GM12878 (cell line): ENCODE data around the gene RPL29. TPM values are rescaled to one million over a fixed set of nuclear protein-coding genes. Genes with fewer than 3 reads are reported as not detected.

Experiments used
- ATAC-seq: fragments of 200-7000 bp; cut with Tn5 transposase; 3 replicates; pipeline ENCODE4 v1.9.1; 2020; ENCODE audit warnings: mild to moderate bottlenecking, moderate library complexity
- BruUV-seq: library from RNA; stranded (reverse); fragments of 400-500 nt; replicated peaks from 2 replicates; lab custom pipeline; 2021; lab: Mats Ljungman, UMichigan
- CTCF ChIA-PET: fragments of 300-600 bp; sonication (Branson Sonifier 250); formaldehyde crosslinking; extraction: SDS; loops from one replicate; lab custom pipeline; 2021; ENCODE audit warnings: inconsistent platforms; lab: Yijun Ruan, JAX
- POLR2A ChIA-PET: fragments of 350-600 bp; formaldehyde crosslinking; extraction: SDS; loops from one replicate; lab custom pipeline; 2021; ENCODE audit warnings: inconsistent platforms; lab: Charles Lee
- RAD21 ChIA-PET: fragments of 300-600 bp; sonication (Branson Sonifier 250); formaldehyde crosslinking; loops from one replicate; lab custom pipeline; 2023; ENCODE audit warnings: antibody characterized with exemption; ENCODE audit not compliant: unreplicated experiment; lab: Charles Lee
- SMC1A ChIA-PET: fragments of 300-600 bp; sonication (Branson Sonifier 250); formaldehyde crosslinking; loops from one replicate; lab custom pipeline; 2023; ENCODE audit not compliant: unreplicated experiment, uncharacterized antibody; lab: Charles Lee
- DNase-seq: peaks from one replicate; pipeline ENCODE4 v3.0.0-alpha.2; 2011; ENCODE audit warnings: low read depth, low spot score
- FAIRE-seq: peaks from 3 replicates; lab custom pipeline; 2011; peaks lifted over from hg19 to GRCh38; lab: Jason Lieb, UNC
- H2AFZ ChIP-seq: 2 replicates; pipeline ENCODE4 v1.6.0; 2011; ENCODE audit warnings: low read depth, low read length, control low read depth; ENCODE audit not compliant: control insufficient read depth
- H3K27ac ChIP-seq: 2 replicates; pipeline ENCODE4 v1.5.1; 2011; ENCODE audit warnings: control low read depth; ENCODE audit not compliant: control insufficient read depth, insufficient read depth
- H3K27me3 ChIP-seq, 2 experiments: replicated peaks in 1 of 2; 2 replicates each; pipeline versions ENCODE4 v1.6.0 to v1.6.1; 2011; ENCODE audit warnings: low read length in 1 of 2; ENCODE audit not compliant: control insufficient read depth in 2 of 2, insufficient read depth in 2 of 2
- H3K36me3 ChIP-seq, 2 experiments: 2 replicates each; pipeline ENCODE4 v1.5.1; 2011; ENCODE audit warnings: low read length in 1 of 2; ENCODE audit not compliant: control insufficient read depth in 2 of 2, insufficient read depth in 2 of 2
- H3K4me1 ChIP-seq: 2 replicates; pipeline ENCODE4 v1.6.1; 2011; ENCODE audit warnings: mild to moderate bottlenecking, low read length, moderate library complexity, mixed read lengths; ENCODE audit not compliant: control insufficient read depth, insufficient read depth
- H3K4me2 ChIP-seq: 2 replicates; pipeline ENCODE4 v1.6.0; 2011; ENCODE audit warnings: control low read depth; ENCODE audit not compliant: control insufficient read depth, insufficient read depth
- H3K4me3 ChIP-seq: fragments of 200-600 bp; sonication (generic); 2 replicates; pipeline ENCODE4 v1.5.1; 2016
- H3K79me2 ChIP-seq: 2 replicates; pipeline ENCODE4 v1.6.0; 2011; ENCODE audit warnings: low read length; ENCODE audit not compliant: control insufficient read depth, insufficient read depth
- H3K9ac ChIP-seq: 2 replicates; pipeline ENCODE4 v1.8.0; 2011; ENCODE audit warnings: low read length, control low read depth, mixed read lengths; ENCODE audit not compliant: control insufficient read depth, insufficient read depth
- H3K9me3 ChIP-seq: replicated peaks from 3 replicates; pipeline ENCODE4 v1.5.1; 2011; ENCODE audit warnings: mild to moderate bottlenecking, low read length; ENCODE audit not compliant: control insufficient read depth, insufficient read depth
- H4K20me1 ChIP-seq: 2 replicates; pipeline ENCODE4 v1.6.0; 2011; ENCODE audit not compliant: control insufficient read depth, insufficient read depth
- BRCA1 ChIP-seq: IDR thresholded peaks from 2 replicates; pipeline ENCODE4 v1.6.1; 2011; ENCODE audit warnings: low read depth, low read length, improper control_type of control experiment
- CEBPB ChIP-seq, 2 experiments: fragments of 150-350 bp in 1 of 2; IDR thresholded peaks; 2 replicates each; pipeline ENCODE4 v1.6.1; 2012 to 2014; ENCODE audit warnings: low read depth in 2 of 2, low read length in 2 of 2, borderline replicate concordance in 1 of 2, inconsistent platforms in 1 of 2
- E4F1 ChIP-seq: fragments of 450-650 bp; IDR thresholded peaks from 2 replicates; pipeline ENCODE4 v1.6.1; 2018; ENCODE audit warnings: borderline replicate concordance, mild to moderate bottlenecking; ENCODE audit not compliant: partially characterized antibody
- EP300 ChIP-seq, 2 experiments: fragments of 150-350 bp in 1 of 2; IDR thresholded peaks; 2 replicates each; pipeline ENCODE4 v1.6.1; 2011 to 2012; ENCODE audit warnings: low read depth in 2 of 2, low read length in 2 of 2, borderline replicate concordance in 1 of 2, improper control_type of control experiment in 1 of 2, inconsistent platforms in 1 of 2; ENCODE audit not compliant: control insufficient read depth in 1 of 2
- HCFC1 ChIP-seq: fragments of 150-350 bp; IDR thresholded peaks from 2 replicates; pipeline ENCODE4 v1.6.1; 2014; ENCODE audit warnings: low read length
- HDGF ChIP-seq: fragments of 450-650 bp; IDR thresholded peaks from 2 replicates; pipeline ENCODE4 v1.6.1; 2016; ENCODE audit warnings: antibody characterized with exemption
- NFYA ChIP-seq: IDR thresholded peaks from 2 replicates; pipeline ENCODE4 v1.6.1; 2011; ENCODE audit warnings: low read depth, mild to moderate bottlenecking, low read length, improper control_type of control experiment, borderline replicate concordance
- POLR2A ChIP-seq: IDR thresholded peaks from 2 replicates; pipeline ENCODE4 v1.6.1; 2011; ENCODE audit warnings: low read depth, mild to moderate bottlenecking, low read length
- SKIL ChIP-seq: fragments of 450-650 bp; IDR thresholded peaks from 2 replicates; pipeline ENCODE4 v1.6.1; 2017; ENCODE audit warnings: mild to moderate bottlenecking, low read depth, inconsistent platforms; ENCODE audit not compliant: poor library complexity, severe bottlenecking
- STAT1 ChIP-seq: fragments of 450-650 bp; conservative IDR thresholded peaks from 2 replicates; pipeline ENCODE4 v1.6.1; 2014; ENCODE audit warnings: antibody characterized with exemption, mild to moderate bottlenecking
- YY1 ChIP-seq: IDR thresholded peaks from 2 replicates; pipeline ENCODE4 v1.6.1; 2011; ENCODE audit warnings: low read depth, mild to moderate bottlenecking, low read length
- ZZZ3 ChIP-seq: IDR thresholded peaks from 2 replicates; pipeline ENCODE4 v1.6.1; 2011; ENCODE audit warnings: low read depth; ENCODE audit not compliant: control insufficient read depth, insufficient read length
- WGBS: methylation state at CpG from one replicate; pipeline ENCODE4 v1.1.6; 2016; ENCODE audit warnings: low lambda C conversion rate; ENCODE audit not compliant: insufficient replicate concordance, insufficient coverage; ENCODE audit errors: missing lambda C conversion rate; 5-methylcytosine and 5-hydroxymethylcytosine counted together
- in situ Hi-C: fragments of 300-500 bp; cut with MboI; formaldehyde crosslinking; loops from 9 replicates; pipeline ENCODE4 v1.14.3; 2018; ENCODE audit warnings: mixed read lengths
- intact Hi-C: fragments of 100-400 bp; cut with micrococcal nuclease; formaldehyde crosslinking; loops from one replicate; pipeline ENCODE4 v1.14.2; 2022; ENCODE audit not compliant: unreplicated experiment
- polyA plus RNA-seq, 11 experiments: library from polyadenylated mRNA; depleted of rRNA in 4 of 11; unstranded in 6 of 11; stranded (reverse) in 5 of 11; fragments of >200 nt; fragmentation: Nextera tagmentation in 4 of 11; fragmentation: Illumina TruSeq in 1 of 11; extraction: Ambion mirVana in 4 of 11; extraction: Trizol in 1 of 11; gene quantifications; 1 replicate in 1 of 11; 2 replicates in 10 of 11; pipeline versions ENCODE4 v1.2.1 to v1.2.3, GENCODE V29; 2011 to 2016; ENCODE audit warnings: inconsistent platforms in 2 of 11, missing spikeins in 2 of 11, low read depth in 1 of 11
- total RNA-seq, 4 experiments: library from RNA; depleted of rRNA in 3 of 4; stranded (reverse); fragments of >200 nt in 3 of 4; fragmentation: Illumina TruSeq in 1 of 4; extraction: Trizol in 1 of 4; gene quantifications; 2 replicates each; pipeline versions ENCODE4 v1.2.1 to v1.2.3, GENCODE V29; 2013 to 2021

RPL29 gene
- total and polyA plus RNA-seq, 10 of the 15 experiments (the other 5 are each of a cell fraction or from before 2014, with no cell fraction given) = 1,053 to 2,477 (median 1,657) TPM

GRCh38 chr3:52030714-52031310 is 35.1 kb upstream of the RPL29 start:
- no peak for TF ChIP-seq CEBPB (IDR thresholded peaks at IDR 0.05; ENCODE audit: borderline replicate concordance in 1 of 2, low read depth in 2 of 2, low read length in 2 of 2)
- TF ChIP-seq HCFC1 = no peak
- no peak for TF ChIP-seq YY1
- no peak for TF ChIP-seq STAT1
- TF ChIP-seq POLR2A = no peak
- TF ChIP-seq HDGF = no peak
- TF ChIP-seq NFYA = no peak
- no peak for TF ChIP-seq BRCA1
- no peak for TF ChIP-seq ZZZ3
- no peak for TF ChIP-seq E4F1
- TF ChIP-seq SKIL = no peak
- no peak for TF ChIP-seq EP300 (IDR thresholded peaks at IDR 0.05; ENCODE audit: borderline replicate concordance in 1 of 2, control insufficient read depth in 1 of 2, low read depth in 2 of 2, low read length in 2 of 2)
- no peak overlapping the region for H2AFZ ChIP-seq
- DNase-seq (no peak), ATAC-seq (no peak; the same call in 2 of the 3 replicates), FAIRE-seq (no peak)
- intact Hi-C loops = no loop called here
- peaks cover under 1% of the 10 kb centered on the region; the same call in 1 of the 2 replicates for H3K4me1 ChIP-seq
- H3K9me3 ChIP-seq = no peaks in the 10 kb centered on the region; the same call in 2 of the 3 replicates
- no peaks in the 10 kb centered on the region for H3K27me3 ChIP-seq
- H3K79me2 ChIP-seq = no peaks in the 10 kb centered on the region
- in situ Hi-C loops = no loop called here
- BruUV-seq = no TSS peak
- 72% methylated on average over 11 of the region's 11 CpGs for WGBS
- SMC1A ChIA-PET = interaction anchor here (1.0 kb wide), 1 partner anchor 21 kb away, joined by 3 read pairs; no protein-coding TSS in a partner anchor
- H3K36me3 ChIP-seq = no peaks in the 10 kb centered on the region
- CTCF ChIA-PET = interaction anchor here (0.7 to 1.9 kb wide), 4 partner anchors 8 to 26 kb away, joined by 3 to 6 read pairs (median 4); no protein-coding TSS in a partner anchor
- H3K4me2 ChIP-seq = no peak overlapping the region
- H3K9ac ChIP-seq = no peak overlapping the region
- no peaks in the 10 kb centered on the region for H4K20me1 ChIP-seq
- H3K4me3 ChIP-seq = no peak overlapping the region
- H3K27ac ChIP-seq = no peak overlapping the region
- RAD21 ChIA-PET = no interaction called here
- POLR2A ChIA-PET = no interaction called here
